Activated naive CD4-positive, alpha-beta T cell treated with anti-CD3 and anti-CD28 coated beads, Interleukin-2, amount 50 U/mL, for 24 hours (primary cell): ENCODE results near the gene DNER.
"Not testable (repeated sequence)": the region's sequence is repeated elsewhere in the genome, so short reads cannot be mapped to it uniquely, and the experiment has no call there.

ENCODE experiments used
- H3K27ac Mint-ChIP-seq: one replicate; pipeline ENCODE4 v1.8.0; 2021; ENCODE audit warnings: mild to moderate bottlenecking, mixed read lengths
- H3K27me3 Mint-ChIP-seq: one replicate; pipeline ENCODE4 v1.8.0; 2021; ENCODE audit warnings: mixed read lengths
- H3K36me3 Mint-ChIP-seq: one replicate; pipeline ENCODE4 v1.8.0; 2021; ENCODE audit warnings: mixed read lengths
- H3K4me1 Mint-ChIP-seq: one replicate; pipeline ENCODE4 v1.8.0; 2021; ENCODE audit warnings: mixed read lengths
- H3K4me3 Mint-ChIP-seq: one replicate; pipeline ENCODE4 v1.8.0; 2021; ENCODE audit warnings: mild to moderate bottlenecking, mixed read lengths
- H3K9me3 Mint-ChIP-seq: one replicate; pipeline ENCODE4 v1.8.0; 2021; ENCODE audit warnings: mixed read lengths

DNER gene

DNA sequence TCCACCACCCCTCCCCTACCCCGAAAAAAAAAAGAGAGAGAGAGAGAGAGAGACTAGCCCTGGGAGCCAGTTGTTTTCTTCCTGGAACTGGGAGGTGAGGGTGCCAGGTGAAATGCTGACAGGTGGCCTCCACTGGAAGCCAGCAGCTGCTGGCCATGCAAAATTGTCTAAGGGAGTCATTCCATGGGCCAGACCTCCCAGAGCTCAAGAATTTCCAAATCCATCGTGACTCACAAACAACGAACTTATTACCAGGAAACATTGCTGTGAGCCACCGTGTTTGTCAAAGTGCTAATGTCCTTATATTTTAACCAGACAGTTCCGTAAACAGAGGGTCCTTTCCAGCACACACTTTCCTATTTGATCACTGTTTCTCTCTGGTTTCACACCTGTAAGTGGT is 374.7 kb downstream of the DNER start:
- no peaks in the 10 kb centered on the region for H3K27me3 Mint-ChIP-seq
- H3K4me1 Mint-ChIP-seq: no peaks in the 10 kb centered on the region
- no peak overlapping the region for H3K4me3 Mint-ChIP-seq
- H3K27ac Mint-ChIP-seq: no peak overlapping the region
- no peaks in the 10 kb centered on the region for H3K9me3 Mint-ChIP-seq
- no peaks in the 10 kb centered on the region for H3K36me3 Mint-ChIP-seq

DNA sequence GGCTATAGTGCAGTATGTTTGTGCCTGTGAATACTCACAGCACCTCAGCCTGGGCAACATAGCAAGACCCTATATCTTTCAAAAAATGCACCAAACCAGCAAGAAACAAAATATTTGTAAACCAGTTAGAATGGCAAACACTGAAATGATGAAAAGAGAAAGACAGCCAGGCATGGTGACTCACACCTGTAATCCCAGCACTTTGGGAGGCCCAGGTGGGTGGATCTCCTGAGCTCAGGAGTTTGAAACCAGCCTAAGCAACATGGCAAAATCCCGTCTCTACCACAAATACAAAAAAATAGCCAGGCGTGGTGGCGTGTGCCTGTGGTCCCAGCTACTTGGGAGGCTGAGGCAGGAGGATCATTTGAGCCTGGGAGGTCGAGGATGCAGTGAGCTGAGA is 375.2 kb downstream of the DNER start:
- not testable (repeated sequence) for H3K36me3 Mint-ChIP-seq, H3K9me3 Mint-ChIP-seq, H3K27me3 Mint-ChIP-seq, H3K4me3 Mint-ChIP-seq, H3K27ac Mint-ChIP-seq, H3K4me1 Mint-ChIP-seq

DNA sequence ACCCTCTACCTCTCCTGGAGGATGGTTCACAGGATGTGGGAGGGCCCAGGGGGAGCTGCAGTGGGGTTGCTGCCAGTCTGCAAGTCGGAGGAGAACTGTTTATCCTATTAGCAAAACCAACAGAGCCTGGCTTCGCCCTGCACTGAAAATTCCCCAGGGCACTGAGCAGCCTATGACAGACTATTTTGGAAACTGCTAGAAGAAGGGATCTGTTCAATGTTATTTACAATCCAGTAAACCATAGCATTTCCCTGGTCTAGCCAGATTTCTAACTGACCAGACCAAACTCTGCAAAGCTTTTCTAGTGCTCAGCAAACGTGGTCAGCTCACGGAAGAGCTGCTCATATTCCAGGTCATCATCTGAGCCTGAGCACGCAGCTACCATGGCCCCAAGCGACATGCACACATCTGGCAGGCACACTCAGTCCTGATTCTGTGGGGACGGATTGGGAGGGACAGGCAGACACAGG is 378.4 kb downstream of the DNER start:
- no peak overlapping the region for H3K27ac Mint-ChIP-seq
- H3K4me3 Mint-ChIP-seq: no peak overlapping the region
- H3K9me3 Mint-ChIP-seq: no peaks in the 10 kb centered on the region
- H3K4me1 Mint-ChIP-seq: no peaks in the 10 kb centered on the region
- no peaks in the 10 kb centered on the region for H3K36me3 Mint-ChIP-seq
- H3K27me3 Mint-ChIP-seq: no peaks in the 10 kb centered on the region

DNA sequence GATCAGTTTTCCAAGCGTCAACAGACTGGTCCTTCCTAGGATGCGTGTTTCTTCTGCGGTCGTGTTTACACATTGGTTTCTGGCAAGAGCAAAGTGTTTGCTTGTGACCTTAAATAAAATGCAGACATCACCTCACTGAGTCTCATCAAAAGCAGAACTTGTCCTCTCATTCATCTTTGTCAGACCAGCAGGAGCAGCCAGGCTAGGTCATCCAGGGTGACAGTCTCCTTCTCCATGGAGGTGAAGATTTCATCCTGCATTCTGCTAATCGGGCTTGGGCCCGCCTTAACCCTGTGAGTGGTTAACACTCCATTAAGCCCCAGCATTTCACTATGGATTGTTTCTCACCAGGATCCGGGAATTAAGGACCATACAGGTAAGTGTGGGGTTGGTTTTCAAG is 379.0 kb downstream of the DNER start:
- H3K27ac Mint-ChIP-seq: no peak overlapping the region
- H3K27me3 Mint-ChIP-seq: no peaks in the 10 kb centered on the region
- no peaks in the 10 kb centered on the region for H3K36me3 Mint-ChIP-seq
- no peaks in the 10 kb centered on the region for H3K9me3 Mint-ChIP-seq
- H3K4me1 Mint-ChIP-seq: no peaks in the 10 kb centered on the region
- H3K4me3 Mint-ChIP-seq: no peak overlapping the region

DNA sequence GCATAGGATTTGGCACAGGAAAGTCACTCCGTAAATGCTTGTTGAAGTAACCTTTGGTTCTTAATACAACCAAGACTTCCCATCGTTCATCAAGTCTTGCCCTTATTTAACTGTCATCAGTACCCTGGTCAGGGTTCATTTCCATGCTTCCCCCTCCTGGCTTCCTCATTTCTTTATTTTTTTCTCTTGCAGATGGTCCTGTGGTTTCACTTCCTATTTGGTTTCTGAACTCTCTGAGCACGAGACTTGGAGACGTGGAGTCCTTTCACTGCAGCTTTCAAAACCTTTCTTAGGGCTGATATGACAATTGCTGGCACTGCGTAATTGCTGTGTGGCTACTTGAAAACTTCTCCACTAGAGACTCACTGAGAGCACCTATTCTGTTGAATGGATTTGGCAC is 383.4 kb downstream of the DNER start:
- Mint-ChIP-seq H3K27ac (no peak overlapping the region), H3K9me3 (no peaks in the 10 kb centered on the region), H3K27me3 (no peaks in the 10 kb centered on the region), H3K4me3 (no peak overlapping the region), H3K36me3 (no peaks in the 10 kb centered on the region), H3K4me1 (no peaks in the 10 kb centered on the region)

DNA sequence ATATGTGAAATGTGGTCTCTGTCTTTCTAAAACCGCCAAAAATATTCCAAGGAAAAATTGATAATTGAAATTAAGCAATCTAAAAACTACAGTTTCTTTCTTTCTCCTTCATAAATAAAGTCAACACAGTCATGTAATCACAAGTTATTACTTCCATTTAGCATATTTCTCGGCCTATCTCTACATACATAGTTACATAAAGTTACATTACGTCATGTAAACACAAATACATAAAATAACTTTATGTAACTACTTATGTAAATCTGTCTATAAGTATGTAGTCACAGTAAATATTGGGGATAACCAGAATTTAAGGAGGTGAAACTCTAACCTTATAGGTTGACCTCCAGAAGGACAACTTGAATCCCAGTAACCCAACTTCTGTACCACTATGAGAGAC is 394.8 kb downstream of the DNER start:
- peaks cover 2% of the 10 kb centered on the region for H3K36me3 Mint-ChIP-seq
- no peaks in the 10 kb centered on the region for H3K4me1 Mint-ChIP-seq
- H3K27ac Mint-ChIP-seq: no peak overlapping the region
- no peak overlapping the region for H3K4me3 Mint-ChIP-seq
- no peaks in the 10 kb centered on the region for H3K27me3 Mint-ChIP-seq
- H3K9me3 Mint-ChIP-seq: peaks cover 9% of the 10 kb centered on the region

DNA sequence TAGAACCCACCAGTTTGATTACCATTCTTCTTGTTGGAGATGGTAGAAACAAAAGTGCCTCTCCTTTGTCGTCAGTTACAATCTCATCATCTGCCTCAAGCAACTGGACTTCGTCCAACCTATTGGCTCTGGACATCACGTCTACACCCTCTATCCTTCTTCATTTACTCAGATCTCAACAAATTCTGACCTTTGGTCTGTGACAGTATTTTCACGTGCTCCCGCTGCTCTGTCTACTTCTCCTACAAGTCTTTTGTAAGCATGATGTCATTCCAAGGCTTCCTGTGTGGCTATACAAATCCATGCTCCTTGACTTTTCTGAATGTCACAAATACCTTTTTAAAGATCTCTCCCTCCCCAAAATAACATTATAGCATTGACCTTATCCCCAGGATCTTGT is 400.2 kb downstream of the DNER start:
- Mint-ChIP-seq H3K4me3 (no peak overlapping the region), H3K36me3 (no peaks in the 10 kb centered on the region), H3K27ac (no peak overlapping the region), H3K9me3 (no peaks in the 10 kb centered on the region), H3K27me3 (no peaks in the 10 kb centered on the region), H3K4me1 (no peaks in the 10 kb centered on the region)

DNA sequence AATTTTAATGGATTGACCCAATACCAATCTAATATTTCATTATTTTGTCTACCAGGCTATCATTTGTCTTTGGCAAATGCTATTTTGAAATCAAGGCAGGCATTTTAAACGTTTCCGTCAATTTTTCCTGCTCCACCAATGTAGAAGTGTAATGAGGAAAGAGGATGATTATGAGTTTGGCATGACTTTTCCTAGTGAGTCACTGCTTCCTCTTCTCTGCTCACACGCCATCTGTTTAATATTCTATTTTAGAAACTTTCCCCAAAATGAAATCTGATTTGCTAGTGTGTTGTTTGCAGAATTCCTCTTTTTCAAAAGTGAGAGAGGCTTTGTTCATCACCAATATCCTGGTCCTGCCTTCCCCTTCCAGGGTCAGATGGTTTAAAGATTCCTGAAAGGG is 400.8 kb downstream of the DNER start:
- Mint-ChIP-seq H3K4me1 (no peaks in the 10 kb centered on the region), H3K36me3 (no peaks in the 10 kb centered on the region)

More for the DNA sequence above, 400.8 kb downstream of the DNER start:
- no peaks in the 10 kb centered on the region for H3K9me3 Mint-ChIP-seq
- no peak overlapping the region for H3K4me3 Mint-ChIP-seq
- no peak overlapping the region for H3K27ac Mint-ChIP-seq
- no peaks in the 10 kb centered on the region for H3K27me3 Mint-ChIP-seq
